WTC11 (cell line): Measurements from ENCODE around the gene HAGHL. TPM values are rescaled to one million over a fixed set of nuclear protein-coding genes. Genes with fewer than 3 reads are reported as not detected.
"Not testable (repeated sequence)": the region's sequence is repeated elsewhere in the genome, so short reads cannot be mapped to it uniquely, and the experiment has no call there.

Experiments used
- ATAC-seq: fragments of 200-7000 bp; cut with Tn5 transposase; 2 replicates; pipeline ENCODE4 v1.10.0; 2021; ENCODE audit warnings: mild to moderate bottlenecking, moderate library complexity
- CTCF ChIA-PET: fragments of 300-600 bp; sonication (Branson Sonifier 250); formaldehyde crosslinking; loops from one replicate; lab custom pipeline; 2021; ENCODE audit warnings: antibody characterized with exemption; lab: Charles Lee
- POLR2A ChIA-PET: fragments of 350-600 bp; sonication (Branson Sonifier 250); formaldehyde crosslinking; loops from one replicate; lab custom pipeline; 2021; ENCODE audit warnings: antibody characterized with exemption; lab: Charles Lee
- DNase-seq: peaks from one replicate; pipeline ENCODE4 v3.0.0; 2021; ENCODE audit warnings: low spot score
- H3K27ac Mint-ChIP-seq: 2 replicates; pipeline ENCODE4 v1.8.0; 2021; ENCODE audit warnings: mixed read lengths
- H3K27me3 Mint-ChIP-seq: 2 replicates; pipeline ENCODE4 v1.8.0; 2021; ENCODE audit warnings: low read depth, mild to moderate bottlenecking, moderate library complexity, mixed read lengths
- H3K36me3 Mint-ChIP-seq: 2 replicates; pipeline ENCODE4 v1.8.0; 2021; ENCODE audit warnings: mixed read lengths
- H3K4me1 Mint-ChIP-seq: 2 replicates; pipeline ENCODE4 v1.8.0; 2022; ENCODE audit warnings: mixed read lengths
- H3K4me3 Mint-ChIP-seq: 2 replicates; pipeline ENCODE4 v1.8.0; 2021; ENCODE audit warnings: mild to moderate bottlenecking, moderate library complexity, mixed read lengths
- H3K9me3 Mint-ChIP-seq: 2 replicates; pipeline ENCODE4 v1.8.0; 2021; ENCODE audit warnings: mixed read lengths
- ARID4B ChIP-seq: sonication (generic); formaldehyde crosslinking; IDR thresholded peaks from 2 replicates; pipeline ENCODE4 v1.8.0; 2023; ENCODE audit warnings: missing genetic modification reagents, mild to moderate bottlenecking, borderline replicate concordance
- ATF2 ChIP-seq: sonication (generic); formaldehyde crosslinking; IDR thresholded peaks from 2 replicates; pipeline ENCODE4 v1.8.1; 2022; ENCODE audit warnings: low read depth, missing genetic modification reagents, borderline replicate concordance
- ELF4 ChIP-seq: sonication (generic); formaldehyde crosslinking; IDR thresholded peaks from 2 replicates; pipeline ENCODE4 v1.8.1; 2022; ENCODE audit warnings: low read depth, mild to moderate bottlenecking, moderate library complexity, missing genetic modification reagents
- ESRRA ChIP-seq: sonication (generic); formaldehyde crosslinking; IDR thresholded peaks from 2 replicates; pipeline ENCODE4 v1.8.1; 2022; ENCODE audit warnings: mild to moderate bottlenecking, missing genetic modification reagents, borderline replicate concordance
- FOXK1 ChIP-seq: sonication (generic); formaldehyde crosslinking; IDR thresholded peaks from 2 replicates; pipeline ENCODE4 v1.8.0; 2022; ENCODE audit warnings: mild to moderate bottlenecking, moderate library complexity, missing genetic modification reagents
- GABPB1 ChIP-seq: sonication (generic); formaldehyde crosslinking; IDR thresholded peaks from 2 replicates; pipeline ENCODE4 v1.8.1; 2023; ENCODE audit warnings: mild to moderate bottlenecking, missing genetic modification reagents
- IRF2 ChIP-seq: sonication (generic); formaldehyde crosslinking; IDR thresholded peaks from 2 replicates; pipeline ENCODE4 v1.8.0; 2022; ENCODE audit warnings: low read depth, missing genetic modification reagents, borderline replicate concordance
- KAT7 ChIP-seq: sonication (generic); formaldehyde crosslinking; IDR thresholded peaks from 2 replicates; pipeline ENCODE4 v1.8.1; 2023; ENCODE audit warnings: missing genetic modification reagents, mild to moderate bottlenecking, borderline replicate concordance
- NFE2L1 ChIP-seq: sonication (generic); formaldehyde crosslinking; IDR thresholded peaks from 2 replicates; pipeline ENCODE4 v1.8.1; 2023; ENCODE audit warnings: missing genetic modification reagents
- NFYB ChIP-seq: sonication (generic); formaldehyde crosslinking; conservative IDR thresholded peaks from 2 replicates; pipeline ENCODE4 v1.8.0; 2022; ENCODE audit warnings: low read depth, missing genetic modification reagents
- TP53 ChIP-seq: sonication (generic); formaldehyde crosslinking; IDR thresholded peaks from 2 replicates; pipeline ENCODE4 v1.8.1; 2023; ENCODE audit warnings: mild to moderate bottlenecking, missing genetic modification reagents
- USF2 ChIP-seq: sonication (generic); formaldehyde crosslinking; IDR thresholded peaks from 2 replicates; pipeline ENCODE4 v1.8.1; 2023; ENCODE audit warnings: mild to moderate bottlenecking, missing genetic modification reagents, moderate library complexity
- ZNF396 ChIP-seq: fragments of 250-450 bp; sonication (Bioruptor Pico); IDR thresholded peaks from 2 replicates; pipeline ENCODE4 v1.8.0; 2021; ENCODE audit warnings: mild to moderate bottlenecking, moderate library complexity, borderline replicate concordance
- total RNA-seq: library from RNA; stranded (reverse); gene quantifications from 3 replicates; pipeline ENCODE4 v1.2.3, GENCODE V29; 2021
- TF ChIP-seq, protein P1 (sequence below): fragments of 200-600 bp; IDR thresholded peaks from 2 replicates; pipeline ENCODE4 v1.8.0; 2022; ENCODE audit warnings: antibody characterized with exemption
- TF ChIP-seq, protein P2 (sequence below): sonication (generic); formaldehyde crosslinking; IDR thresholded peaks from 2 replicates; pipeline ENCODE4 v1.8.1; 2022; ENCODE audit warnings: low read depth, mild to moderate bottlenecking, moderate library complexity, missing genetic modification reagents, borderline replicate concordance
- TF ChIP-seq, protein P3 (sequence below): sonication (generic); formaldehyde crosslinking; conservative IDR thresholded peaks from 2 replicates; pipeline ENCODE4 v1.8.1; 2023; ENCODE audit warnings: mild to moderate bottlenecking, low read depth, missing genetic modification reagents, moderate library complexity
- TF ChIP-seq, protein P4 (sequence below): sonication (generic); formaldehyde crosslinking; IDR thresholded peaks from 2 replicates; pipeline ENCODE4 v1.8.0; 2022; ENCODE audit warnings: missing genetic modification reagents

The HAGHL gene
- total RNA-seq, 1 experiment from 2014 or later = 41.7 TPM

GRCh38 chr16:741986-742629, 15.2 kb downstream of the HAGHL start:
- POLR2A ChIA-PET = interaction anchor here (1.8 kb wide), 1 partner anchor 21 kb away, joined by 10 read pairs; the partner anchor contains the start of gene ANTKMT
- Mint-ChIP-seq H3K9me3 (no peaks in the 10 kb centered on the region), H3K4me3 (peak overlapping the region; percentile 79), H3K4me1 (peaks cover 16% of the 10 kb centered on the region), H3K27me3 (no peaks in the 10 kb centered on the region), H3K27ac (no peak overlapping the region), H3K36me3 (peaks cover 5% of the 10 kb centered on the region; the same call in 1 of the 2 replicates)
- CTCF ChIA-PET = interaction anchor here (1.7 to 3.8 kb wide), 9 partner anchors 19 to 63 kb away, joined by 6 to 28 read pairs (median 15); partner anchors contain the start of genes ANTKMT, CHTF18, METRN and MSLN
- ATAC-seq (no peak), DNase-seq (no peak)
- TF ChIP-seq, protein P1, sequence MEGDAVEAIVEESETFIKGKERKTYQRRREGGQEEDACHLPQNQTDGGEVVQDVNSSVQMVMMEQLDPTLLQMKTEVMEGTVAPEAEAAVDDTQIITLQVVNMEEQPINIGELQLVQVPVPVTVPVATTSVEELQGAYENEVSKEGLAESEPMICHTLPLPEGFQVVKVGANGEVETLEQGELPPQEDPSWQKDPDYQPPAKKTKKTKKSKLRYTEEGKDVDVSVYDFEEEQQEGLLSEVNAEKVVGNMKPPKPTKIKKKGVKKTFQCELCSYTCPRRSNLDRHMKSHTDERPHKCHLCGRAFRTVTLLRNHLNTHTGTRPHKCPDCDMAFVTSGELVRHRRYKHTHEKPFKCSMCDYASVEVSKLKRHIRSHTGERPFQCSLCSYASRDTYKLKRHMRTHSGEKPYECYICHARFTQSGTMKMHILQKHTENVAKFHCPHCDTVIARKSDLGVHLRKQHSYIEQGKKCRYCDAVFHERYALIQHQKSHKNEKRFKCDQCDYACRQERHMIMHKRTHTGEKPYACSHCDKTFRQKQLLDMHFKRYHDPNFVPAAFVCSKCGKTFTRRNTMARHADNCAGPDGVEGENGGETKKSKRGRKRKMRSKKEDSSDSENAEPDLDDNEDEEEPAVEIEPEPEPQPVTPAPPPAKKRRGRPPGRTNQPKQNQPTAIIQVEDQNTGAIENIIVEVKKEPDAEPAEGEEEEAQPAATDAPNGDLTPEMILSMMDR = no peak
- TF ChIP-seq NFE2L1 = no peak
- TF ChIP-seq TP53 (CRISPR knock-in tag) = no peak
- TF ChIP-seq, protein P2, sequence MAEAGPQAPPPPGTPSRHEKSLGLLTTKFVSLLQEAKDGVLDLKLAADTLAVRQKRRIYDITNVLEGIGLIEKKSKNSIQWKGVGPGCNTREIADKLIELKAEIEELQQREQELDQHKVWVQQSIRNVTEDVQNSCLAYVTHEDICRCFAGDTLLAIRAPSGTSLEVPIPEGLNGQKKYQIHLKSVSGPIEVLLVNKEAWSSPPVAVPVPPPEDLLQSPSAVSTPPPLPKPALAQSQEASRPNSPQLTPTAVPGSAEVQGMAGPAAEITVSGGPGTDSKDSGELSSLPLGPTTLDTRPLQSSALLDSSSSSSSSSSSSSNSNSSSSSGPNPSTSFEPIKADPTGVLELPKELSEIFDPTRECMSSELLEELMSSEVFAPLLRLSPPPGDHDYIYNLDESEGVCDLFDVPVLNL = no peak
- TF ChIP-seq ARID4B (CRISPR knock-in tag) = no peak
- no peak for TF ChIP-seq IRF2 (CRISPR knock-in tag)
- TF ChIP-seq ZNF396 = no peak
- TF ChIP-seq USF2 (CRISPR knock-in tag) = no peak
- TF ChIP-seq, protein P3, sequence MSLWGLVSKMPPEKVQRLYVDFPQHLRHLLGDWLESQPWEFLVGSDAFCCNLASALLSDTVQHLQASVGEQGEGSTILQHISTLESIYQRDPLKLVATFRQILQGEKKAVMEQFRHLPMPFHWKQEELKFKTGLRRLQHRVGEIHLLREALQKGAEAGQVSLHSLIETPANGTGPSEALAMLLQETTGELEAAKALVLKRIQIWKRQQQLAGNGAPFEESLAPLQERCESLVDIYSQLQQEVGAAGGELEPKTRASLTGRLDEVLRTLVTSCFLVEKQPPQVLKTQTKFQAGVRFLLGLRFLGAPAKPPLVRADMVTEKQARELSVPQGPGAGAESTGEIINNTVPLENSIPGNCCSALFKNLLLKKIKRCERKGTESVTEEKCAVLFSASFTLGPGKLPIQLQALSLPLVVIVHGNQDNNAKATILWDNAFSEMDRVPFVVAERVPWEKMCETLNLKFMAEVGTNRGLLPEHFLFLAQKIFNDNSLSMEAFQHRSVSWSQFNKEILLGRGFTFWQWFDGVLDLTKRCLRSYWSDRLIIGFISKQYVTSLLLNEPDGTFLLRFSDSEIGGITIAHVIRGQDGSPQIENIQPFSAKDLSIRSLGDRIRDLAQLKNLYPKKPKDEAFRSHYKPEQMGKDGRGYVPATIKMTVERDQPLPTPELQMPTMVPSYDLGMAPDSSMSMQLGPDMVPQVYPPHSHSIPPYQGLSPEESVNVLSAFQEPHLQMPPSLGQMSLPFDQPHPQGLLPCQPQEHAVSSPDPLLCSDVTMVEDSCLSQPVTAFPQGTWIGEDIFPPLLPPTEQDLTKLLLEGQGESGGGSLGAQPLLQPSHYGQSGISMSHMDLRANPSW (CRISPR knock-in tag) = no peak
- no peak for TF ChIP-seq ATF2
- TF ChIP-seq FOXK1 (CRISPR knock-in tag) = no peak
- no peak for TF ChIP-seq ELF4 (CRISPR knock-in tag)
- TF ChIP-seq, protein P4, sequence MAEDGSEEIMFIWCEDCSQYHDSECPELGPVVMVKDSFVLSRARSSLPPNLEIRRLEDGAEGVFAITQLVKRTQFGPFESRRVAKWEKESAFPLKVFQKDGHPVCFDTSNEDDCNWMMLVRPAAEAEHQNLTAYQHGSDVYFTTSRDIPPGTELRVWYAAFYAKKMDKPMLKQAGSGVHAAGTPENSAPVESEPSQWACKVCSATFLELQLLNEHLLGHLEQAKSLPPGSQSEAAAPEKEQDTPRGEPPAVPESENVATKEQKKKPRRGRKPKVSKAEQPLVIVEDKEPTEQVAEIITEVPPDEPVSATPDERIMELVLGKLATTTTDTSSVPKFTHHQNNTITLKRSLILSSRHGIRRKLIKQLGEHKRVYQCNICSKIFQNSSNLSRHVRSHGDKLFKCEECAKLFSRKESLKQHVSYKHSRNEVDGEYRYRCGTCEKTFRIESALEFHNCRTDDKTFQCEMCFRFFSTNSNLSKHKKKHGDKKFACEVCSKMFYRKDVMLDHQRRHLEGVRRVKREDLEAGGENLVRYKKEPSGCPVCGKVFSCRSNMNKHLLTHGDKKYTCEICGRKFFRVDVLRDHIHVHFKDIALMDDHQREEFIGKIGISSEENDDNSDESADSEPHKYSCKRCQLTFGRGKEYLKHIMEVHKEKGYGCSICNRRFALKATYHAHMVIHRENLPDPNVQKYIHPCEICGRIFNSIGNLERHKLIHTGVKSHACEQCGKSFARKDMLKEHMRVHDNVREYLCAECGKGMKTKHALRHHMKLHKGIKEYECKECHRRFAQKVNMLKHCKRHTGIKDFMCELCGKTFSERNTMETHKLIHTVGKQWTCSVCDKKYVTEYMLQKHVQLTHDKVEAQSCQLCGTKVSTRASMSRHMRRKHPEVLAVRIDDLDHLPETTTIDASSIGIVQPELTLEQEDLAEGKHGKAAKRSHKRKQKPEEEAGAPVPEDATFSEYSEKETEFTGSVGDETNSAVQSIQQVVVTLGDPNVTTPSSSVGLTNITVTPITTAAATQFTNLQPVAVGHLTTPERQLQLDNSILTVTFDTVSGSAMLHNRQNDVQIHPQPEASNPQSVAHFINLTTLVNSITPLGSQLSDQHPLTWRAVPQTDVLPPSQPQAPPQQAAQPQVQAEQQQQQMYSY (CRISPR knock-in tag) = no peak
- TF ChIP-seq KAT7 (CRISPR knock-in tag) = no peak
- no peak for TF ChIP-seq NFYB (CRISPR knock-in tag)
- TF ChIP-seq ESRRA (CRISPR knock-in tag) = no peak
- TF ChIP-seq GABPB1 (CRISPR knock-in tag) = no peak

- H3K27ac Mint-ChIP-seq = not testable (repeated sequence)
These were observed 16.0 kb downstream of the HAGHL start for GRCh38 chr16:742894-743293.

More at GRCh38 chr16:742894-743293, 16.0 kb downstream of the HAGHL start:
- H3K4me3 Mint-ChIP-seq, H3K36me3 Mint-ChIP-seq, H3K27me3 Mint-ChIP-seq, H3K9me3 Mint-ChIP-seq, H3K4me1 Mint-ChIP-seq, ATAC-seq, DNase-seq: not testable (repeated sequence)
- CTCF ChIA-PET = interaction anchor here (0.5 to 3.8 kb wide), 11 partner anchors 9 to 1560 kb away, joined by 3 to 27 read pairs (median 6); partner anchors contain the start of genes ANTKMT, CHTF18, METRN and RPUSD1
- POLR2A ChIA-PET = interaction anchor here (0.9 kb wide), 1 partner anchor 23 kb away, joined by 3 read pairs; no protein-coding TSS in a partner anchor
